HG03097 (cell line): ENCODE results near the gene PSME2.

Experiments
- ATAC-seq: cut with Tn5 transposase; IDR thresholded peaks from one replicate; pipeline ENCODE4 v1.9.1; 2021; ENCODE audit not compliant: unreplicated experiment, low FRiP score

PSME2 gene

GRCh38 chr14:24136684-24137528, 9.5 kb downstream of the PSME2 start:
- ATAC-seq, result no peak

DNA sequence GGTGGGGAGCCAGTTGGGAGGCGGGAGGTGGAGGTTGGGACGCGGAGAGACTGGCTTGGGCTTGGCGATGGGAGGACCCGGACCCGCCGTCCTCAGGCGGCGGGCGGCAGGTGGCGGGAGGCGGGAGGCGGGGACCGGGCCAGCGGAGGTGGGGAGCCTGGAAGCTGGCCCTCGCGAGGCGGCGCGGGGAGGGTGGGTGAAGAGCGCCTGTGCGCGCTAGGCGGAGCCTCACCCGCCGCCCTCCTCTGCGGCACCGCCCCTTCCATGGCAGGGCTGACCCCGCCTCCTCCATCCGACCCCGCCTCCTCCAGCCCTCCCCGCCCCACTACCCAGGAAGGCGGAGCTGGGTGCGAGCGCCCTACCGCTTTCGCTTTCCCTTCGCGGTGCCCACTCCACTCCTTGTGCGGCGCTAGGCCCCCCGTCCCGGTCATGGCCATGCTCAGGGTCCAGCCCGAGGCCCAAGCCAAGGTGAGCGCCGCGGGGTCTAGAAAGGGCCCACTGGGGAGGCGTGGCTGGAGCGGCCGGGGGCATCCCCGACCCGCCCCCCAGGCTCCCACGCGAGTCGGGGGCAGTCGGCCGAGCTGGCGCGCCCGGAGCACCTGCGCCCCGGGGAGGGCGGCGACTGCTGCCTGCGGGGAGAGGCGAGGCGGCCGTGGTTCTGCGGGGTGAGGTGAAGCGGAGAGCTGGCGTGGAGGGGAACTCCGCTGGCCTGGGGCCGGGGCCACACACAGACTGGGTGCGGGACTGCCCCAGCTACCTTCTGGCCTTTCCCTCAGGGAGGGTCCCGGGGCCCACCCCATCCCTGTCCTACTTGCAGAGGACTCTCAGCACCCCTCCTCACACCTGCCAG, 10.4 kb downstream of the PSME2 start, which contains the start of gene PSME1:
Gene PSME1, plus strand, starts transcription at position 361 of the 850 bp plus-strand sequence. Its CDS starts 69 bp downstream, at position 430.
- ATAC-seq, result peak; percentile 74

DNA sequence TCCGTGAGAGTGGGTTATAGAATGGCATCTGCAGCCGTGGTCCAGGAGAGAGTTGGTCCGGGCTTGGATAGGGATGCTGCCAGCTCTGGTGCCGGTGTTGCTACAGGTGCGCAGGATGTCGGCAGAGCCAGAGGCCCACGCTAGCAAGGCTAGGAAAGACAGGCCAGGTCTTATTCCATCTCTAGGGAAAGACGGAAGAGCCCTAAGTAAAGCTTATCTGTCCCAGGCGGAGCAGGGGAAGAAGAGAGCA, 10.9 kb downstream of the PSME2 start:
- peak; percentile 9 for ATAC-seq

DNA sequence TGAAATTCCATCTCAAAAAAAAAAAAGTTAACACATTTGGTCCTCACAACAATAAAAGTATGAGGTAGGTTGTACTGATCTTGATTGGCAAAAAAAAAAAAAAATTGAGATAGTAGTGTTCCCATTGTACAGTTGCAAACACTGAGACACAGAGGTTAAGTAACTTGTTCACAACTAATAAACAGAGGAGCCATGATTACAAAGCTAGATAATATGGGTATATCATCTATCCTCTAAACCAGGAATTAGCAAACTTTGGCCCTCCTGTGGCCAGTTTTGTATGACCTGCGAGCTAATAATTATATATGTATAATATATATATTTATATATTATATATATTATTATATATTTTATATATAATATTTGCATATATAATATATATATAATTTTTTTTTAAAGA, 12.7 kb downstream of the PSME2 start:
- no peak for ATAC-seq

- ATAC-seq, result no peak
These were observed 13.4 kb downstream of the PSME2 start for GRCh38 chr14:24132976-24133375.

DNA sequence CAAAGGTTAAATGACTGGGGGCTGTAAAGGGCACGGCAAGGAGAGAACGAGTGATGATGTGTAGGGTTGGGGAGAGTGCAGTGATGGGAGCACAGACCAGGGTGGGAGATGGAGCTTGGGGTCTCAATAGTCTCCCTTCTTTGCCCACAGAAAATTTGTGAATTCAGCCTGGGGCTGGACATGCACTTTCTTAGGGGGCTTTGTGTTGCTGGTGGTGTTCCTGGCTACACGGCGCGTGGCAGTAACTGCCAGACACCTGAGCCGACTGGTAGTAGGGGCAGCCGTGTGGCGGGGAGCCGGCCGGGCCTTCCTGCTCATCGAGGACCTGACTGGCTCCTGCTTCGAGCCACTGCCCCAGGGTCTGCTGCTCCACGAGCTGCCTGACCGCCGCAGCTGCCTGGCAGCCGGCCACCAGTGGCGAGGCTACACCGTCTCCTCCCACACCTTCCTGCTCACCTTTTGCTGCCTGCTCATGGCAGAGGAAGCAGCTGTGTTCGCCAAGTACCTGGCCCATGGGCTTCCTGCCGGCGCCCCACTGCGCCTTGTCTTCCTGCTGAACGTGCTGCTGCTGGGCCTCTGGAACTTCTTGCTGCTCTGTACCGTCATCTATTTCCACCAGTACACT, 14.2 kb downstream of the PSME2 start:
- no peak for ATAC-seq

DNA sequence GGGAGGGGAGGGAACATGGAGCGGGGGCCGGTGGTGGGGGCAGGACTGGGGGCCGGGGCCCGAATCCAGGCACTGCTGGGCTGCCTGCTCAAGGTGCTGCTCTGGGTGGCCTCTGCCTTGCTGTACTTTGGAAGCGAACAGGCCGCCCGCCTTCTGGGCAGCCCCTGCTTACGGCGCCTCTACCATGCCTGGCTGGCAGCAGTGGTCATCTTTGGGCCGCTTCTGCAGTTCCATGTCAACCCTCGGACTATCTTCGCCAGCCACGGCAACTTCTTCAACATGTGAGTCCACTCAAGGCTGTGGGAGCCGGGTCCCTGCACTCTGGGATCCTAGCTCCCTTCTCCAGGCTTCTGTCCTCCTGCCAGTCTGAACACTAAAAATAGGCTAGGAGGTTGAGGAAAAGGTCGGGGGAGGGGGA, 14.9 kb downstream of the PSME2 start:
- ATAC-seq, result no peak

GRCh38 chr14:24130717-24131548, 15.5 kb downstream of the PSME2 start:
- no peak for ATAC-seq

DNA sequence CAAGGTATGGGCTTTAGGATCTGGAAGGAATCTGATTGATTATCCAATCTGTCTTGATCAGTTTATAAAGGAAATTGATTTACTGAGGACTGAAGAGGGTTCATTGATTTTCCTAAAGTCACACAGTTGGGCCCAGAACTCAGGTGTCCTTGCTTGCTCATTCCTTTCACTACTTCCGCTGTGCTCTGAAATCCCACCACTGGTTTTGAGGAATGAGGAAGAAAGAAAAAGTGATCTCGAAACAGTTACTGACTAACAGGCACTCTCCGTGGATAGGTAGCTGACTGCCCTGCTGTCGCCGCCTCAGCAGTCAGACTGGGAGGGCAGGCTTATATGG, 16.1 kb downstream of the PSME2 start, which contains the start of gene FITM1:
Gene FITM1, plus strand, starts transcription at position 280 of the 337 bp plus-strand sequence. CDS start 905 bp downstream, outside the sequence.
- no peak for ATAC-seq

DNA sequence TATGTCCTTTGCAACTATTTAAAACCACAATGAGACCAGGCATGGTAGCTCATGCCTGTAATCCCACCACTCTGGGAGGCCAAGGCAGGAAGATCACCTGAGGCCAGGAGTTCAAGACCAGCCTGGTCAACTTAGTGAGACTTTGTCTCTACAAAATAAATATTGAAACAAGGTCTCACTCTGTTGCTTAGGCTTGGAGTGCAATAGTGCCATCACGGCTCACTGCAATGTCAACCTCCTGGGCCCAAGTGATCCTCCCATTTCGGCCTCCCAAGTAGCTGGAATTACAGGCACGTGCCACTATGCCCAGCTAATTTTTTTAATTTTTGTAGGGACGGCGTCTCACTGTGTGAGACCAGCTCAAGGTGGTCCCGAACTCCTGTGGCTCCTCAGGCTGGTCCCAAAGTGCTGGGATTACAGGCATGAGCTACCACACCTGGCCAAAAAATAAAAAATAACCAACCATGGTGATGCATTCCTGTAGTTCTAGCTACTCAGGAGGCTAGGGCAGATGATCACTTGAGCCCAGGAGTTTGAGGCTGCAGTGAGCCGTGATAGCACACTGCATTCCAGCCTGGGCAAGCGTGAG, 16.9 kb downstream of the PSME2 start:
- ATAC-seq, result no peak

GRCh38 chr14:24127673-24128072, 18.7 kb downstream of the PSME2 start:
- no peak for ATAC-seq

GRCh38 chr14:24126939-24127338, 19.5 kb downstream of the PSME2 start:
- no peak for ATAC-seq

DNA sequence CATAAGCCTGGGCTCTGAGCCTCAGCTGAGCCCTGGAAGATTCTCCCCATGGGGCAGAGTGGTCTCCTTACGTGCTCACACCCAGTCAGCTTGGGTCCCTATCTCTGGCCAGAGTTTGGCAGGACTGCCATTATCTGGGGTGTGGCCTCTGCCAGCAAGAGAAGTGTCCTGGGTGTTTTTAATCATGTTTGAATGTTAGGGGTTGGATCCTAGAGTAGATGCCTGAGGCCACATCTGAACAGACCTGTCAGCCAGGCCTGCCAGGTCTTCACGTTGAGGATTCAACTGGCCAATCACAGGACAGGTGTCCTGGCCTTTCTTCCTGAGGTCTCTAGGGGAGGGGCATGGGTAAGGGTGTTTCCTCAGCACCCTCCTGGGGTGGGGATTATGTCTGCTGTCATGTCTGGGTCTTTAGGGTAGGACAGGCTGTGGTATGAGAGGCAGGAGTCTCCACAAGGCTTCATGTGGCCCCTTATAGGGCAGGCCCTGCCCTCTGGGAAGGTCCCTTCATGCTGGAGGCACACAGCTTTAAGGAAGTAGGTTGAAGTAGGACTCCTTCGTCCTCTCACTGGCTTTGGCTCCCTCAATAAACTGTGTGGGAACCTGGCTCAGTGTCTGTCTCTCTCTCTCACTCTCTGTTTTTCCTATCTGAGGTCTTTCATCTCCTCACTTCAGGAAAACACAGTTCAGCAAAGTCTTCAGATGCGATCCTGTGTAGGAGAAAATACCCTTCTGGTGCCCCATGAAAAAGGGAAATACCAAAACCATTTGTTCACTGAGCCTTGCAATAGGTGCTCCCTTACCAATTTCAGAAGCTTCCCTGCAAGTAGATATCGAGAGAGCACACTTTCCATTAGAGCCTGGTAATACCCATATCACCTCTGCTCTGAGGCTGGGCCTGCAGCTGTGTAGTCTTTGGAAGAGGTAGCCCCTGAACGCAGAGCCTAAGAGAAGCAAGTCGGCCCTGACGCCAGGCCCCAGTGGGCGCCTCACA, 22.7 kb downstream of the PSME2 start:
- no peak for ATAC-seq

GRCh38 chr14:24122898-24123297, 23.5 kb downstream of the PSME2 start:
- ATAC-seq, result no peak

GRCh38 chr14:24122416-24122815, 24.0 kb downstream of the PSME2 start:
- no peak for ATAC-seq

- no peak for ATAC-seq
These were observed 25.2 kb downstream of the PSME2 start for GRCh38 chr14:24121210-24121609.

GRCh38 chr14:24119691-24120090, 26.7 kb downstream of the PSME2 start:
- no peak for ATAC-seq

GRCh38 chr14:24117179-24117578, 29.2 kb downstream of the PSME2 start:
- no peak for ATAC-seq
